HepG2 (cell line): ENCODE data around the gene IGFBP5. TPM values are rescaled to one million over a fixed set of nuclear protein-coding genes. Genes with fewer than 3 reads are reported as not detected.

Experiments
- ATAC-seq: fragments of 200-7000 bp; cut with Tn5 transposase; 3 replicates; pipeline ENCODE4 v1.9.1; 2020; ENCODE audit warnings: mild to moderate bottlenecking, moderate library complexity
- BruUV-seq: library from RNA; stranded (reverse); fragments of 400-500 nt; replicated peaks from 2 replicates; lab custom pipeline; 2021; lab: Mats Ljungman, UMichigan
- CTCF ChIA-PET: fragments of 300-600 bp; formaldehyde crosslinking; extraction: SDS; loops from one replicate; lab custom pipeline; 2021; ENCODE audit warnings: low total read pairs, inconsistent platforms, low intra/inter-chr PET ratio; lab: Yijun Ruan, JAX
- POLR2A ChIA-PET: fragments of 350-600 bp; sonication (Branson Sonifier 250); formaldehyde crosslinking; loops from one replicate; lab custom pipeline; 2020; ENCODE audit warnings: antibody characterized with exemption, inconsistent platforms; lab: Yijun Ruan, JAX
- DNase-seq: peaks from one replicate; pipeline ENCODE4 v3.0.0-alpha.2; 2015; ENCODE audit warnings: low spot score
- FAIRE-seq: peaks from 3 replicates; lab custom pipeline; 2011; peaks lifted over from hg19 to GRCh38; lab: Jason Lieb, UNC
- H2AFZ ChIP-seq: one replicate; pipeline ENCODE4 v1.6.1; 2011; ENCODE audit warnings: low read length, inconsistent platforms
- H3K27ac ChIP-seq: fragments of 300-600 bp; 3 replicates; pipeline ENCODE4 v1.8.0; 2011; ENCODE audit warnings: mixed run types, mild to moderate bottlenecking, mixed read lengths, low read length, inconsistent platforms; ENCODE audit not compliant: insufficient read depth; ENCODE audit errors: extremely low read length
- H3K27me3 ChIP-seq, 2 experiments: fragments of 200-600 bp in 1 of 2; 2 replicates in 1 of 2; 3 replicates in 1 of 2; pipeline versions ENCODE4 v1.6.0 to v1.8.0; 2011; ENCODE audit warnings: low read length in 2 of 2, mild to moderate bottlenecking in 2 of 2, moderate library complexity in 2 of 2, inconsistent platforms in 1 of 2; ENCODE audit not compliant: insufficient read depth in 2 of 2, control insufficient read depth in 1 of 2
- H3K36me3 ChIP-seq, 2 experiments: fragments of 200-600 bp in 1 of 2; replicated peaks in 1 of 2; 2 replicates in 1 of 2; 3 replicates in 1 of 2; pipeline versions ENCODE4 v1.5.1 to v1.8.0; 2011; ENCODE audit warnings: low read length in 2 of 2, inconsistent platforms in 1 of 2; ENCODE audit not compliant: insufficient read depth in 2 of 2, control insufficient read depth in 1 of 2
- H3K4me1 ChIP-seq: 2 replicates; pipeline ENCODE4 v1.5.1; 2012; ENCODE audit warnings: low read length, inconsistent platforms; ENCODE audit not compliant: insufficient read depth
- H3K4me2 ChIP-seq: 2 replicates; pipeline ENCODE4 v1.6.0; 2011; ENCODE audit warnings: low read depth, low read length, inconsistent platforms
- H3K4me3 ChIP-seq, 3 experiments: fragments of 200-600 bp in 1 of 3; sonication (generic), shearing (Covaris generic) in 1 of 3; replicated peaks in 1 of 3; 2 replicates each; pipeline ENCODE4 v1.5.1; 2011 to 2016; ENCODE audit warnings: low read length in 3 of 3, inconsistent platforms in 2 of 3, low read depth in 2 of 3, mild to moderate bottlenecking in 2 of 3, control low read depth in 1 of 3, mixed read lengths in 1 of 3; ENCODE audit not compliant: insufficient read depth in 1 of 3
- H3K79me2 ChIP-seq: one replicate; pipeline ENCODE4 v1.6.1; 2011; ENCODE audit warnings: low read length, inconsistent platforms; ENCODE audit not compliant: insufficient read depth
- H3K9ac ChIP-seq: 2 replicates; pipeline ENCODE4 v1.6.0; 2011; ENCODE audit warnings: mild to moderate bottlenecking, low read depth, low read length, inconsistent platforms; ENCODE audit not compliant: insufficient read depth
- H3K9me3 ChIP-seq: 2 replicates; pipeline ENCODE4 v1.5.1; 2012; ENCODE audit warnings: mild to moderate bottlenecking, low read length
- H4K20me1 ChIP-seq: 2 replicates; pipeline ENCODE4 v1.6.0; 2011; ENCODE audit warnings: inconsistent platforms, mild to moderate bottlenecking, low read length, moderate library complexity; ENCODE audit not compliant: insufficient read depth
- FLYWCH1 ChIP-seq: sonication (generic); formaldehyde crosslinking; IDR thresholded peaks from 2 replicates; pipeline ENCODE4 v1.8.1; 2023; ENCODE audit warnings: mild to moderate bottlenecking, missing genetic modification reagents
- HMG20A ChIP-seq: IDR thresholded peaks from 2 replicates; pipeline ENCODE4 v1.6.1; 2016; ENCODE audit warnings: borderline replicate concordance
- MED1 ChIP-seq: sonication (generic); formaldehyde crosslinking; IDR thresholded peaks from 2 replicates; pipeline ENCODE4 v1.4.0; 2020; ENCODE audit warnings: missing genetic modification reagents
- POGK ChIP-seq: sonication (generic); formaldehyde crosslinking; conservative IDR thresholded peaks from 2 replicates; pipeline ENCODE4 v1.8.0; 2022; ENCODE audit warnings: mild to moderate bottlenecking, moderate library complexity, missing genetic modification reagents
- ZFP62 ChIP-seq: sonication (generic); formaldehyde crosslinking; IDR thresholded peaks from 2 replicates; pipeline ENCODE4 v1.4.0; 2020; ENCODE audit warnings: missing genetic modification reagents
- ZHX2 ChIP-seq, 2 experiments: sonication (generic) in 1 of 2; formaldehyde crosslinking in 1 of 2; IDR thresholded peaks; 2 replicates each; pipeline versions ENCODE4 v1.6.1 to v1.9.0; 2014 to 2022; ENCODE audit warnings: antibody characterized with exemption in 1 of 2, borderline replicate concordance in 1 of 2, inconsistent platforms in 1 of 2, low read depth in 1 of 2, missing genetic modification reagents in 1 of 2
- ZNF224 ChIP-seq: sonication (generic); formaldehyde crosslinking; IDR thresholded peaks from 2 replicates; pipeline ENCODE4 v1.5.0; 2020; ENCODE audit warnings: mild to moderate bottlenecking, missing genetic modification reagents
- ZNF660 ChIP-seq: sonication (generic); formaldehyde crosslinking; IDR thresholded peaks from 2 replicates; pipeline ENCODE4 v1.5.1; 2020; ENCODE audit warnings: mild to moderate bottlenecking, low read depth, missing genetic modification reagents, borderline replicate concordance
- ZNF703 ChIP-seq: sonication (generic); formaldehyde crosslinking; IDR thresholded peaks from 2 replicates; pipeline ENCODE4 v1.5.1; 2020; ENCODE audit warnings: missing genetic modification reagents, mild to moderate bottlenecking, moderate library complexity, borderline replicate concordance
- WGBS: methylation state at CpG from one replicate; pipeline ENCODE4 v1.1.6; 2017; ENCODE audit warnings: low lambda C conversion rate; 5-methylcytosine and 5-hydroxymethylcytosine counted together
- in situ Hi-C: cut with HindIII; loops from 2 replicates; pipeline ENCODE4 v1.10.0; 2017; ENCODE audit warnings: low pct_unique_long_range_greater_than_20kb; ENCODE audit not compliant: extremely low pct_ligation_motif_present
- intact Hi-C: fragments of 100-400 bp; cut with micrococcal nuclease; formaldehyde crosslinking; loops from one replicate; pipeline ENCODE4 v1.10.0; 2022; ENCODE audit not compliant: unreplicated experiment
- polyA plus RNA-seq, 8 experiments: library from polyadenylated mRNA; depleted of rRNA in 3 of 8; stranded (reverse) in 7 of 8; unstranded in 1 of 8; fragments of >200 nt; fragmentation: Illumina TruSeq in 4 of 8; extraction: Trizol in 4 of 8; gene quantifications; 2 replicates each; pipeline versions ENCODE4 v1.2.1 to v1.2.3, GENCODE V29; 2011 to 2016; ENCODE audit warnings: low read depth in 4 of 8, missing spikeins in 1 of 8, mixed read lengths in 1 of 8; ENCODE audit not compliant: insufficient read depth in 1 of 8
- total RNA-seq, 5 experiments: library from RNA; depleted of rRNA; stranded (reverse); fragments of >200 nt; fragmentation: Illumina TruSeq; extraction: Trizol; gene quantifications; 2 replicates each; pipeline ENCODE4 v1.2.3, GENCODE V29; 2016; ENCODE audit warnings: low read depth in 1 of 5

IGFBP5 gene
- total and polyA plus RNA-seq, 2 of the 13 experiments (the other 11 are each of a cell fraction or from before 2014, with no cell fraction given): 0.15 TPM; not detected in 1

GRCh38 chr2:216687111-216687510 lies 8.2 kb downstream of the IGFBP5 start (continued):
- no peak for TF ChIP-seq ZNF660 (CRISPR knock-in tag)
- TF ChIP-seq ZNF703: no peak
- TF ChIP-seq ZHX2 (IDR thresholded peaks at IDR 0.05; ENCODE audit: low read depth): no peak
- no peak for TF ChIP-seq ZHX2 (CRISPR knock-in tag; IDR thresholded peaks at IDR 0.05; ENCODE audit: borderline replicate concordance)
- TF ChIP-seq, all 625 proteins: peak for 0

- Histone ChIP-seq H4K20me1 (no peaks in the 10 kb centered on the region), H3K36me3 (no peaks in the 10 kb centered on the region), H3K9ac (no peak overlapping the region), H3K4me1 (no peaks in the 10 kb centered on the region), H2AFZ (no peak overlapping the region), H3K9me3 (no peaks in the 10 kb centered on the region), H3K27ac (no peak overlapping the region), H3K4me3 (no peak overlapping the region), H3K79me2 (no peaks in the 10 kb centered on the region), H3K4me2 (no peak overlapping the region), H3K27me3 (peaks cover 7 to 26% of the 10 kb centered on the region in 2 experiments; a peak in 4 of 5 replicates)
- FAIRE-seq (no peak), ATAC-seq (no peak), DNase-seq (no peak)
- intact Hi-C loops (no loop called here), in situ Hi-C loops (loop anchor here (10.0 kb wide), 1 partner anchor 1069 kb away; no protein-coding TSS in a partner anchor)
- no TSS peak for BruUV-seq
- POLR2A ChIA-PET: no interaction called here
- WGBS: 26% methylated on average over 5 of the region's 5 CpGs
- CTCF ChIA-PET: no interaction called here
- TF ChIP-seq ZNF224 (no peak), ZFP62 (CRISPR knock-in tag) (no peak), HMG20A (CRISPR knock-in tag) (no peak), FLYWCH1 (no peak), MED1 (CRISPR knock-in tag) (no peak), POGK (CRISPR knock-in tag) (no peak)
Observed at GRCh38 chr2:216685327-216685875, 9.9 kb downstream of the IGFBP5 start.
